Panc1 (cell line): ENCODE data around the gene NSRP1. TPM values are rescaled to one million over a fixed set of nuclear protein-coding genes. Genes with fewer than 3 reads are reported as not detected.

ENCODE experiments used
- ATAC-seq: fragments of 200-7000 bp; cut with Tn5 transposase; 2 replicates; pipeline ENCODE4 v1.9.1; 2020; ENCODE audit warnings: mild to moderate bottlenecking, moderate library complexity
- BruUV-seq: library from RNA; stranded (reverse); fragments of 400-500 nt; replicated peaks from 2 replicates; lab custom pipeline; 2021; lab: Mats Ljungman, UMichigan
- CTCF ChIA-PET: fragments of 300-600 bp; sonication (Branson Sonifier 250); formaldehyde crosslinking; loops from one replicate; lab custom pipeline; 2022; ENCODE audit warnings: antibody characterized with exemption; lab: Charles Lee
- POLR2A ChIA-PET: fragments of 300-600 bp; sonication (Branson Sonifier 250); formaldehyde crosslinking; loops from one replicate; lab custom pipeline; 2022; ENCODE audit warnings: antibody characterized with exemption; lab: Charles Lee
- DNase-seq: peaks from one replicate; pipeline ENCODE4 v3.0.0-alpha.2; 2010; ENCODE audit warnings: low read depth, low spot score
- H3K27ac ChIP-seq: 2 replicates; pipeline ENCODE4 v1.5.1; 2011; ENCODE audit warnings: mild to moderate bottlenecking, low read length, inconsistent platforms
- H3K27me3 ChIP-seq: fragments of 200-500 bp; sonication (Bioruptor generic); 2 replicates; pipeline ENCODE4 v1.6.0; 2014; ENCODE audit warnings: low read length, inconsistent platforms; ENCODE audit not compliant: control insufficient read depth, insufficient read depth
- H3K36me3 ChIP-seq: fragments of 200-500 bp; sonication (Bioruptor generic); 2 replicates; pipeline ENCODE4 v1.5.1; 2014; ENCODE audit warnings: inconsistent platforms, mild to moderate bottlenecking, low read length, moderate library complexity; ENCODE audit not compliant: control insufficient read depth, insufficient read depth
- H3K4me1 ChIP-seq: 2 replicates; pipeline ENCODE4 v1.5.1; 2011; ENCODE audit warnings: inconsistent platforms, mild to moderate bottlenecking, low read length, moderate library complexity; ENCODE audit not compliant: control insufficient read depth, insufficient read depth
- H3K4me3 ChIP-seq, 2 experiments: 2 replicates each; pipeline ENCODE4 v1.5.1; 2011 to 2012; ENCODE audit warnings: low read depth in 2 of 2, low read length in 2 of 2, mild to moderate bottlenecking in 2 of 2, inconsistent platforms in 1 of 2, moderate library complexity in 1 of 2
- H3K9me3 ChIP-seq: fragments of 200-500 bp; sonication (Bioruptor generic); 2 replicates; pipeline ENCODE4 v1.5.1; 2014; ENCODE audit warnings: low read depth, mild to moderate bottlenecking, inconsistent platforms, low read length, moderate library complexity; ENCODE audit not compliant: control insufficient read depth, insufficient read depth
- POLR2AphosphoS5 ChIP-seq: IDR thresholded peaks from 2 replicates; pipeline ENCODE4 v1.6.1; 2012; ENCODE audit warnings: mild to moderate bottlenecking, low read depth, low read length, moderate library complexity
- SIN3A ChIP-seq: IDR thresholded peaks from 2 replicates; pipeline ENCODE4 v1.6.1; 2012; ENCODE audit warnings: low read depth, mild to moderate bottlenecking, low read length, moderate library complexity, borderline replicate concordance; ENCODE audit not compliant: insufficient read depth
- TCF7L2 ChIP-seq: IDR thresholded peaks from 2 replicates; pipeline ENCODE4 v1.6.1; 2011; ENCODE audit warnings: mild to moderate bottlenecking, low read depth, low read length, inconsistent platforms
- in situ Hi-C: cut with HindIII; loops from 2 replicates; pipeline ENCODE4 v1.10.0; 2016; ENCODE audit warnings: low sequenced_read_pairs, low pct_unique_long_range_greater_than_20kb
- intact Hi-C: fragments of 100-400 bp; cut with micrococcal nuclease; formaldehyde crosslinking; loops from one replicate; pipeline ENCODE4 v1.10.0; 2022; ENCODE audit not compliant: unreplicated experiment
- total RNA-seq: library from RNA; stranded (reverse); gene quantifications from one replicate; pipeline ENCODE4 v1.2.1, GENCODE V29; 2021; ENCODE audit not compliant: unreplicated experiment
- TF ChIP-seq, protein P1 (sequence below), 2 experiments: IDR thresholded peaks; 2 replicates each; pipeline ENCODE4 v1.6.1; 2011 to 2012; ENCODE audit warnings: low read depth in 2 of 2, control low read depth in 1 of 2, low read length in 1 of 2, mild to moderate bottlenecking in 1 of 2, moderate library complexity in 1 of 2; ENCODE audit not compliant: insufficient read depth in 1 of 2
- TF ChIP-seq, protein P2 (sequence below): fragments of 450-650 bp; IDR thresholded peaks from 2 replicates; pipeline ENCODE4 v1.5.1; 2017; ENCODE audit warnings: mild to moderate bottlenecking

The NSRP1 gene
- total RNA-seq, 1 experiment from 2014 or later, result 30.5 TPM

DNA sequence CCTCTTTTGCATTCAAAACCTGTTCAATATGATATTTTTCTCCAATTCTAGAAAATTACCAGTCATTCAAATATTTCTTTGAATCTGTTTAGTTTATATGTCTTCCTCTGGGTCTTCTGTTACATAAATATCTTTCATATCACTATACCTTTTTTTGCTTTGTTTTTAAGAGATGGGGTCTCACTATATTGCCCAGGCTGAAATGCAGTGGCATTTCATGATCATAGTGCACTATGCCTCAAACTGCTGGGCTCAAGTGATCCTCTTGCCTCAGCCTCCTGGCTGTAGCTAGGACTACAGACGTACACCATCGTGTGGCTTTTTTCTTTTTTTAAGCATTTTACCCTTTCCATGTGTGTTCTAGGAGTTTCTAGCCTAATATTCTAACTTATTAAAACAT, 38.8 kb downstream of the NSRP1 start:
- no peak for TF ChIP-seq SIN3A
- Histone ChIP-seq H3K36me3 (no peaks in the 10 kb centered on the region), H3K27me3 (no peaks in the 10 kb centered on the region), H3K9me3 (no peaks in the 10 kb centered on the region), H3K4me1 (no peaks in the 10 kb centered on the region), H3K4me3 (no peak overlapping the region), H3K27ac (no peak overlapping the region)
- in situ Hi-C loops (no loop called here), intact Hi-C loops (no loop called here)
- CTCF ChIA-PET, result interaction anchor here (0.6 kb wide), 1 partner anchor 103 kb away, joined by 4 read pairs; no protein-coding TSS in a partner anchor
- ATAC-seq, result no peak
- POLR2A ChIA-PET, result no interaction called here
- BruUV-seq, result no TSS peak
- no peak for DNase-seq

DNA sequence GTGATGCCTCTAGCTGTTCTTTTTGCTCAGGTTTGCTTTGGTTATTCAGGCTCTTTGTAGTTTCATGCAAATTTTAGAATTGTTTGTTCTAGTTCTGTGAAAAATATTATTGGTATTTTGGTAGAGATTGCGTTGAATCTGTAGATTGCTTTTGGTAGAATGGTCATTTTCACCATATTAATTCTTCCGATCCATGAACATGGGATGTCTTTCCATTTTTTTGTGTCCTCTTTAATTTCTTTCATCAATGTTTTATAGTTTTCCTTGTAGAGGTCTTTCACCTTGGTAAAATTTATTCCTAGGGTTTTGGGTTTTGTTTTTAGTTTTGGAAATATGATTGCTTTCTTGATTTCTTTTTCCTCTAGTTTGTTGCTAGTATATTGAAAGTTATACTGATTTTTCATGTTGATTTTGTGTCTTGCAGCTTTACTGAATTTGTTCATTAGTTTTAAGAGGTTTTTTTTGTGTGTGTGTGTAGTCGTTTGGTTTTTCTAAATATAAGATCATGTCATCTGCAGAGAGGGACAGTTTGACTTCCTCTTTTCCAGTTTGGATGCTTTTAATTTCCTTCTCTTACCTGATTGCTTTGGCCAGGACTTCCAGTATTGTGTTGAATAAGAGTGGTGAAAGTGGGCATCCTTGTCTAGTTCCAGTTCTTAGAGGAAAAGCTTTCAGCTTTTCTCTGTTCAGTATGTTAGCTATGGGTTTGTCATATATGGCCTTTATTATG, 42.4 kb downstream of the NSRP1 start:
- no peak for ATAC-seq
- Histone ChIP-seq H3K4me1 (no peaks in the 10 kb centered on the region), H3K36me3 (no peaks in the 10 kb centered on the region), H3K27ac (no peak overlapping the region), H3K27me3 (no peaks in the 10 kb centered on the region), H3K4me3 (no peak overlapping the region), H3K9me3 (no peaks in the 10 kb centered on the region)
- intact Hi-C loops (no loop called here), in situ Hi-C loops (no loop called here)
- CTCF ChIA-PET, result no interaction called here
- TF ChIP-seq POLR2AphosphoS5 (no peak), TCF7L2 (no peak), SIN3A (no peak)
- TF ChIP-seq, protein P1, sequence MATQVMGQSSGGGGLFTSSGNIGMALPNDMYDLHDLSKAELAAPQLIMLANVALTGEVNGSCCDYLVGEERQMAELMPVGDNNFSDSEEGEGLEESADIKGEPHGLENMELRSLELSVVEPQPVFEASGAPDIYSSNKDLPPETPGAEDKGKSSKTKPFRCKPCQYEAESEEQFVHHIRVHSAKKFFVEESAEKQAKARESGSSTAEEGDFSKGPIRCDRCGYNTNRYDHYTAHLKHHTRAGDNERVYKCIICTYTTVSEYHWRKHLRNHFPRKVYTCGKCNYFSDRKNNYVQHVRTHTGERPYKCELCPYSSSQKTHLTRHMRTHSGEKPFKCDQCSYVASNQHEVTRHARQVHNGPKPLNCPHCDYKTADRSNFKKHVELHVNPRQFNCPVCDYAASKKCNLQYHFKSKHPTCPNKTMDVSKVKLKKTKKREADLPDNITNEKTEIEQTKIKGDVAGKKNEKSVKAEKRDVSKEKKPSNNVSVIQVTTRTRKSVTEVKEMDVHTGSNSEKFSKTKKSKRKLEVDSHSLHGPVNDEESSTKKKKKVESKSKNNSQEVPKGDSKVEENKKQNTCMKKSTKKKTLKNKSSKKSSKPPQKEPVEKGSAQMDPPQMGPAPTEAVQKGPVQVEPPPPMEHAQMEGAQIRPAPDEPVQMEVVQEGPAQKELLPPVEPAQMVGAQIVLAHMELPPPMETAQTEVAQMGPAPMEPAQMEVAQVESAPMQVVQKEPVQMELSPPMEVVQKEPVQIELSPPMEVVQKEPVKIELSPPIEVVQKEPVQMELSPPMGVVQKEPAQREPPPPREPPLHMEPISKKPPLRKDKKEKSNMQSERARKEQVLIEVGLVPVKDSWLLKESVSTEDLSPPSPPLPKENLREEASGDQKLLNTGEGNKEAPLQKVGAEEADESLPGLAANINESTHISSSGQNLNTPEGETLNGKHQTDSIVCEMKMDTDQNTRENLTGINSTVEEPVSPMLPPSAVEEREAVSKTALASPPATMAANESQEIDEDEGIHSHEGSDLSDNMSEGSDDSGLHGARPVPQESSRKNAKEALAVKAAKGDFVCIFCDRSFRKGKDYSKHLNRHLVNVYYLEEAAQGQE (IDR thresholded peaks at IDR 0.05; ENCODE audit: insufficient read depth in 1 of 2, low read depth in 2 of 2, low read length in 1 of 2), result no peak
- TF ChIP-seq, protein P2, sequence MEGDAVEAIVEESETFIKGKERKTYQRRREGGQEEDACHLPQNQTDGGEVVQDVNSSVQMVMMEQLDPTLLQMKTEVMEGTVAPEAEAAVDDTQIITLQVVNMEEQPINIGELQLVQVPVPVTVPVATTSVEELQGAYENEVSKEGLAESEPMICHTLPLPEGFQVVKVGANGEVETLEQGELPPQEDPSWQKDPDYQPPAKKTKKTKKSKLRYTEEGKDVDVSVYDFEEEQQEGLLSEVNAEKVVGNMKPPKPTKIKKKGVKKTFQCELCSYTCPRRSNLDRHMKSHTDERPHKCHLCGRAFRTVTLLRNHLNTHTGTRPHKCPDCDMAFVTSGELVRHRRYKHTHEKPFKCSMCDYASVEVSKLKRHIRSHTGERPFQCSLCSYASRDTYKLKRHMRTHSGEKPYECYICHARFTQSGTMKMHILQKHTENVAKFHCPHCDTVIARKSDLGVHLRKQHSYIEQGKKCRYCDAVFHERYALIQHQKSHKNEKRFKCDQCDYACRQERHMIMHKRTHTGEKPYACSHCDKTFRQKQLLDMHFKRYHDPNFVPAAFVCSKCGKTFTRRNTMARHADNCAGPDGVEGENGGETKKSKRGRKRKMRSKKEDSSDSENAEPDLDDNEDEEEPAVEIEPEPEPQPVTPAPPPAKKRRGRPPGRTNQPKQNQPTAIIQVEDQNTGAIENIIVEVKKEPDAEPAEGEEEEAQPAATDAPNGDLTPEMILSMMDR, result no peak
- BruUV-seq, result no TSS peak
- no peak for DNase-seq
- POLR2A ChIA-PET, result no interaction called here
